GM12878 (cell line): ENCODE data around the gene DUOXA2. TPM values are rescaled to one million over a fixed set of nuclear protein-coding genes. Genes with fewer than 3 reads are reported as not detected.

Experiments used
- ATAC-seq: fragments of 200-7000 bp; cut with Tn5 transposase; 3 replicates; pipeline ENCODE4 v1.9.1; 2020; ENCODE audit warnings: mild to moderate bottlenecking, moderate library complexity
- BruUV-seq: library from RNA; stranded (reverse); fragments of 400-500 nt; replicated peaks from 2 replicates; lab custom pipeline; 2021; lab: Mats Ljungman, UMichigan
- CTCF ChIA-PET: fragments of 300-600 bp; sonication (Branson Sonifier 250); formaldehyde crosslinking; extraction: SDS; loops from one replicate; lab custom pipeline; 2021; ENCODE audit warnings: inconsistent platforms; lab: Yijun Ruan, JAX
- POLR2A ChIA-PET: fragments of 350-600 bp; formaldehyde crosslinking; extraction: SDS; loops from one replicate; lab custom pipeline; 2021; ENCODE audit warnings: inconsistent platforms; lab: Charles Lee
- RAD21 ChIA-PET: fragments of 300-600 bp; sonication (Branson Sonifier 250); formaldehyde crosslinking; loops from one replicate; lab custom pipeline; 2023; ENCODE audit warnings: antibody characterized with exemption; ENCODE audit not compliant: unreplicated experiment; lab: Charles Lee
- SMC1A ChIA-PET: fragments of 300-600 bp; sonication (Branson Sonifier 250); formaldehyde crosslinking; loops from one replicate; lab custom pipeline; 2023; ENCODE audit not compliant: unreplicated experiment, uncharacterized antibody; lab: Charles Lee
- DNase-seq: peaks from one replicate; pipeline ENCODE4 v3.0.0-alpha.2; 2011; ENCODE audit warnings: low read depth, low spot score
- FAIRE-seq: peaks from 3 replicates; lab custom pipeline; 2011; peaks lifted over from hg19 to GRCh38; lab: Jason Lieb, UNC
- H2AFZ ChIP-seq: 2 replicates; pipeline ENCODE4 v1.6.0; 2011; ENCODE audit warnings: low read depth, low read length, control low read depth; ENCODE audit not compliant: control insufficient read depth
- H3K27ac ChIP-seq: 2 replicates; pipeline ENCODE4 v1.5.1; 2011; ENCODE audit warnings: control low read depth; ENCODE audit not compliant: control insufficient read depth, insufficient read depth
- H3K27me3 ChIP-seq, 2 experiments: replicated peaks in 1 of 2; 2 replicates each; pipeline versions ENCODE4 v1.6.0 to v1.6.1; 2011; ENCODE audit warnings: low read length in 1 of 2; ENCODE audit not compliant: control insufficient read depth in 2 of 2, insufficient read depth in 2 of 2
- H3K36me3 ChIP-seq, 2 experiments: 2 replicates each; pipeline ENCODE4 v1.5.1; 2011; ENCODE audit warnings: low read length in 1 of 2; ENCODE audit not compliant: control insufficient read depth in 2 of 2, insufficient read depth in 2 of 2
- H3K4me1 ChIP-seq: 2 replicates; pipeline ENCODE4 v1.6.1; 2011; ENCODE audit warnings: mild to moderate bottlenecking, low read length, moderate library complexity, mixed read lengths; ENCODE audit not compliant: control insufficient read depth, insufficient read depth
- H3K4me2 ChIP-seq: 2 replicates; pipeline ENCODE4 v1.6.0; 2011; ENCODE audit warnings: control low read depth; ENCODE audit not compliant: control insufficient read depth, insufficient read depth
- H3K4me3 ChIP-seq: fragments of 200-600 bp; sonication (generic); 2 replicates; pipeline ENCODE4 v1.5.1; 2016
- H3K79me2 ChIP-seq: 2 replicates; pipeline ENCODE4 v1.6.0; 2011; ENCODE audit warnings: low read length; ENCODE audit not compliant: control insufficient read depth, insufficient read depth
- H3K9ac ChIP-seq: 2 replicates; pipeline ENCODE4 v1.8.0; 2011; ENCODE audit warnings: low read length, control low read depth, mixed read lengths; ENCODE audit not compliant: control insufficient read depth, insufficient read depth
- H3K9me3 ChIP-seq: replicated peaks from 3 replicates; pipeline ENCODE4 v1.5.1; 2011; ENCODE audit warnings: mild to moderate bottlenecking, low read length; ENCODE audit not compliant: control insufficient read depth, insufficient read depth
- H4K20me1 ChIP-seq: 2 replicates; pipeline ENCODE4 v1.6.0; 2011; ENCODE audit not compliant: control insufficient read depth, insufficient read depth
- CEBPB ChIP-seq, 2 experiments: fragments of 150-350 bp in 1 of 2; IDR thresholded peaks; 2 replicates each; pipeline ENCODE4 v1.6.1; 2012 to 2014; ENCODE audit warnings: low read depth in 2 of 2, low read length in 2 of 2, borderline replicate concordance in 1 of 2, inconsistent platforms in 1 of 2
- MTA2 ChIP-seq: fragments of 450-650 bp; IDR thresholded peaks from 2 replicates; pipeline ENCODE4 v1.6.1; 2016; ENCODE audit warnings: low read depth, mild to moderate bottlenecking, moderate library complexity
- MYB ChIP-seq: fragments of 150-350 bp; IDR thresholded peaks from 2 replicates; pipeline ENCODE4 v1.6.1; 2014; ENCODE audit warnings: mild to moderate bottlenecking, low read depth, low read length, borderline replicate concordance
- NFYB ChIP-seq: IDR thresholded peaks from 2 replicates; pipeline ENCODE4 v1.6.1; 2011; ENCODE audit warnings: low read depth, mild to moderate bottlenecking, low read length, improper control_type of control experiment, moderate library complexity; ENCODE audit not compliant: insufficient read depth
- PML ChIP-seq: IDR thresholded peaks from 2 replicates; pipeline ENCODE4 v1.6.1; 2012; ENCODE audit warnings: low read length, inconsistent platforms
- POLR2A ChIP-seq: IDR thresholded peaks from 2 replicates; pipeline ENCODE4 v1.6.1; 2011; ENCODE audit warnings: low read depth, mild to moderate bottlenecking, low read length
- POU2F2 ChIP-seq: IDR thresholded peaks from 3 replicates; pipeline ENCODE4 v1.6.1; 2011; ENCODE audit warnings: low read depth, mild to moderate bottlenecking, low read length, borderline replicate concordance
- RAD21 ChIP-seq: IDR thresholded peaks from 2 replicates; pipeline ENCODE4 v1.6.1; 2011; ENCODE audit warnings: mild to moderate bottlenecking, low read depth, low read length, moderate library complexity; ENCODE audit not compliant: insufficient read depth
- TAF1 ChIP-seq: IDR thresholded peaks from 2 replicates; pipeline ENCODE4 v1.6.1; 2011; ENCODE audit warnings: mild to moderate bottlenecking, low read depth, low read length, borderline replicate concordance
- USF1 ChIP-seq: IDR thresholded peaks from 2 replicates; pipeline ENCODE4 v1.6.1; 2011; ENCODE audit warnings: borderline replicate concordance, low read depth, mild to moderate bottlenecking, moderate library complexity, mixed read lengths, low read length; ENCODE audit not compliant: insufficient read depth; ENCODE audit errors: extremely low read length
- WRNIP1 ChIP-seq: IDR thresholded peaks from 2 replicates; pipeline ENCODE4 v1.6.1; 2011; ENCODE audit warnings: low read depth, low read length, improper control_type of control experiment, borderline replicate concordance
- ZBTB11 ChIP-seq: fragments of 450-650 bp; formaldehyde crosslinking; IDR thresholded peaks from 2 replicates; pipeline ENCODE4 v1.5.0; 2022; ENCODE audit warnings: mild to moderate bottlenecking, missing genetic modification characterization
- ZNF24 ChIP-seq: fragments of 450-650 bp; IDR thresholded peaks from 2 replicates; pipeline ENCODE4 v1.6.1; 2017; ENCODE audit warnings: antibody characterized with exemption, mild to moderate bottlenecking
- ZNF384 ChIP-seq: IDR thresholded peaks from 2 replicates; pipeline ENCODE4 v1.6.1; 2012; ENCODE audit warnings: low read depth, mild to moderate bottlenecking, low read length, improper control_type of control experiment, borderline replicate concordance
- ZZZ3 ChIP-seq: IDR thresholded peaks from 2 replicates; pipeline ENCODE4 v1.6.1; 2011; ENCODE audit warnings: low read depth; ENCODE audit not compliant: control insufficient read depth, insufficient read length
- in situ Hi-C: fragments of 300-500 bp; cut with MboI; formaldehyde crosslinking; loops from 9 replicates; pipeline ENCODE4 v1.14.3; 2018; ENCODE audit warnings: mixed read lengths
- intact Hi-C: fragments of 100-400 bp; cut with micrococcal nuclease; formaldehyde crosslinking; loops from one replicate; pipeline ENCODE4 v1.14.2; 2022; ENCODE audit not compliant: unreplicated experiment
- polyA plus RNA-seq, 11 experiments: library from polyadenylated mRNA; depleted of rRNA in 4 of 11; unstranded in 6 of 11; stranded (reverse) in 5 of 11; fragments of >200 nt; fragmentation: Nextera tagmentation in 4 of 11; fragmentation: Illumina TruSeq in 1 of 11; extraction: Ambion mirVana in 4 of 11; extraction: Trizol in 1 of 11; gene quantifications; 1 replicate in 1 of 11; 2 replicates in 10 of 11; pipeline versions ENCODE4 v1.2.1 to v1.2.3, GENCODE V29; 2011 to 2016; ENCODE audit warnings: inconsistent platforms in 2 of 11, missing spikeins in 2 of 11, low read depth in 1 of 11
- total RNA-seq, 4 experiments: library from RNA; depleted of rRNA in 3 of 4; stranded (reverse); fragments of >200 nt in 3 of 4; fragmentation: Illumina TruSeq in 1 of 4; extraction: Trizol in 1 of 4; gene quantifications; 2 replicates each; pipeline versions ENCODE4 v1.2.1 to v1.2.3, GENCODE V29; 2013 to 2021
- TF ChIP-seq, protein P1 (sequence below): fragments of 450-650 bp; IDR thresholded peaks from 2 replicates; pipeline ENCODE4 v1.6.1; 2017; ENCODE audit warnings: borderline replicate concordance
- TF ChIP-seq, protein P2 (sequence below): fragments of 150-350 bp; IDR thresholded peaks from 2 replicates; pipeline ENCODE4 v1.6.1; 2014; ENCODE audit warnings: mild to moderate bottlenecking, low read depth, low read length
- TF ChIP-seq, protein P3 (sequence below): IDR thresholded peaks from 2 replicates; pipeline ENCODE4 v1.6.1; 2012; ENCODE audit warnings: low read depth, low read length, improper control_type of control experiment

The DUOXA2 gene
- total and polyA plus RNA-seq, 10 of the 15 experiments (the other 5 are each of a cell fraction or from before 2014, with no cell fraction given): not detected

DNA sequence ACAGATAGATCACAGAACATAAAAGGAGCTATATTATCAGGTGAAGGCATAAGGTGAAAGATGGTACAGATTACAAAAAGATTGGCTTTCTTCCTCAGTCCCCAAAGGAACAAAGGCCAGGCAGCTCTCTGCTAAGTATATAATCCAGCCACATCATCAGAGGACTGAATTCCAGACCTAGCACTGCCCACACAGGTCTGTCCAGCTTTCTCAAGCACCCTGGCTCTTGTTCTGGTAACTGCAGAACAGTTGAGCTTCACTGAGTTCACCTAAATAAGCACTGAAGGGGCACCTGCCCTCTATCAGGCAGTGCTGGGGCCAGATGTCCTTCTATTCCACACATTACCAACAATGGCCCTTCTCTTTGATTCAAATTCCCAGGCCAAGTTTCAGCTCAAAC, 9.3 kb downstream of the DUOXA2 start:
- Histone ChIP-seq H3K4me3 (no peak overlapping the region), H4K20me1 (no peaks in the 10 kb centered on the region), H3K9me3 (no peaks in the 10 kb centered on the region), H3K79me2 (no peaks in the 10 kb centered on the region), H2AFZ (no peak overlapping the region), H3K36me3 (no peaks in the 10 kb centered on the region), H3K4me2 (no peak overlapping the region), H3K27me3 (peaks cover 0 to 2% of the 10 kb centered on the region in 2 experiments), H3K4me1 (no peaks in the 10 kb centered on the region), H3K9ac (no peak overlapping the region), H3K27ac (no peak overlapping the region)
- intact Hi-C loops (loop anchor here (10.0 kb wide), 1 partner anchor 149 kb away; no protein-coding TSS in a partner anchor), in situ Hi-C loops (no loop called here)
- SMC1A ChIA-PET: no interaction called here
- no TSS peak for BruUV-seq
- POLR2A ChIA-PET: no interaction called here
- RAD21 ChIA-PET: no interaction called here
- CTCF ChIA-PET: interaction anchor here (1.1 to 5.0 kb wide), 7 partner anchors 10 to 334 kb away, joined by 3 to 21 read pairs (median 4); no protein-coding TSS in a partner anchor
- FAIRE-seq (no peak), ATAC-seq (no peak), DNase-seq (no peak)
- TF ChIP-seq, protein P1, sequence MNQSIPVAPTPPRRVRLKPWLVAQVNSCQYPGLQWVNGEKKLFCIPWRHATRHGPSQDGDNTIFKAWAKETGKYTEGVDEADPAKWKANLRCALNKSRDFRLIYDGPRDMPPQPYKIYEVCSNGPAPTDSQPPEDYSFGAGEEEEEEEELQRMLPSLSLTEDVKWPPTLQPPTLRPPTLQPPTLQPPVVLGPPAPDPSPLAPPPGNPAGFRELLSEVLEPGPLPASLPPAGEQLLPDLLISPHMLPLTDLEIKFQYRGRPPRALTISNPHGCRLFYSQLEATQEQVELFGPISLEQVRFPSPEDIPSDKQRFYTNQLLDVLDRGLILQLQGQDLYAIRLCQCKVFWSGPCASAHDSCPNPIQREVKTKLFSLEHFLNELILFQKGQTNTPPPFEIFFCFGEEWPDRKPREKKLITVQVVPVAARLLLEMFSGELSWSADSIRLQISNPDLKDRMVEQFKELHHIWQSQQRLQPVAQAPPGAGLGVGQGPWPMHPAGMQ: no peak
- no peak for TF ChIP-seq RAD21
- TF ChIP-seq ZBTB11 (CRISPR knock-in tag): no peak
- no peak for TF ChIP-seq NFYB
- no peak for TF ChIP-seq ZNF24
- TF ChIP-seq ZZZ3: no peak
- TF ChIP-seq, protein P2, sequence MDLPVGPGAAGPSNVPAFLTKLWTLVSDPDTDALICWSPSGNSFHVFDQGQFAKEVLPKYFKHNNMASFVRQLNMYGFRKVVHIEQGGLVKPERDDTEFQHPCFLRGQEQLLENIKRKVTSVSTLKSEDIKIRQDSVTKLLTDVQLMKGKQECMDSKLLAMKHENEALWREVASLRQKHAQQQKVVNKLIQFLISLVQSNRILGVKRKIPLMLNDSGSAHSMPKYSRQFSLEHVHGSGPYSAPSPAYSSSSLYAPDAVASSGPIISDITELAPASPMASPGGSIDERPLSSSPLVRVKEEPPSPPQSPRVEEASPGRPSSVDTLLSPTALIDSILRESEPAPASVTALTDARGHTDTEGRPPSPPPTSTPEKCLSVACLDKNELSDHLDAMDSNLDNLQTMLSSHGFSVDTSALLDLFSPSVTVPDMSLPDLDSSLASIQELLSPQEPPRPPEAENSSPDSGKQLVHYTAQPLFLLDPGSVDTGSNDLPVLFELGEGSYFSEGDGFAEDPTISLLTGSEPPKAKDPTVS: no peak
- no peak for TF ChIP-seq CEBPB (IDR thresholded peaks at IDR 0.05; ENCODE audit: borderline replicate concordance in 1 of 2, low read depth in 2 of 2, low read length in 2 of 2)
- TF ChIP-seq TAF1: no peak
- TF ChIP-seq ZNF384: no peak
- no peak for TF ChIP-seq MYB
- TF ChIP-seq PML: no peak
- TF ChIP-seq POLR2A: no peak
- TF ChIP-seq USF1: no peak
- TF ChIP-seq, protein P3, sequence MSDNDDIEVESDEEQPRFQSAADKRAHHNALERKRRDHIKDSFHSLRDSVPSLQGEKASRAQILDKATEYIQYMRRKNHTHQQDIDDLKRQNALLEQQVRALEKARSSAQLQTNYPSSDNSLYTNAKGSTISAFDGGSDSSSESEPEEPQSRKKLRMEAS: no peak
- no peak for TF ChIP-seq POU2F2
- no peak for TF ChIP-seq MTA2
- no peak for TF ChIP-seq WRNIP1
